ENCODE data around the gene KRT77.

DNA sequence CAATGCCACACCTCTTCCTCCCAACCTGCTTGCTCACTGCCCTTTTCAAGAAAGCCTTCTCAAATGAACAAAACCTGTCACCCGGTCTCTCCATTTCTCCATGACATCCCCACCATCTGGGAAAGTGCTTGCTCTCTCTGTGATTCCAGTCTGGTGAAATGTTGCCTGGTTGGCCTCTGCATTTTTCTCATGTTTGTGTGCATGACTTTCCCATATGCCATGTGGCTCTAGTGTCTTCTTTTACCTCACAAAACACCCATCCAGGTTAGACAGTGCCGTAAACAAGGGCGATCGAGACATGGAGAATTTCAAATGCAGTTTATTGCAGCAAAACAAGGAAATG, 28.9 kb downstream of the KRT77 start:
- no peak for TF ChIP-seq POLR2A (IDR thresholded peaks at IDR 0.05)
- TF ChIP-seq, protein P1, sequence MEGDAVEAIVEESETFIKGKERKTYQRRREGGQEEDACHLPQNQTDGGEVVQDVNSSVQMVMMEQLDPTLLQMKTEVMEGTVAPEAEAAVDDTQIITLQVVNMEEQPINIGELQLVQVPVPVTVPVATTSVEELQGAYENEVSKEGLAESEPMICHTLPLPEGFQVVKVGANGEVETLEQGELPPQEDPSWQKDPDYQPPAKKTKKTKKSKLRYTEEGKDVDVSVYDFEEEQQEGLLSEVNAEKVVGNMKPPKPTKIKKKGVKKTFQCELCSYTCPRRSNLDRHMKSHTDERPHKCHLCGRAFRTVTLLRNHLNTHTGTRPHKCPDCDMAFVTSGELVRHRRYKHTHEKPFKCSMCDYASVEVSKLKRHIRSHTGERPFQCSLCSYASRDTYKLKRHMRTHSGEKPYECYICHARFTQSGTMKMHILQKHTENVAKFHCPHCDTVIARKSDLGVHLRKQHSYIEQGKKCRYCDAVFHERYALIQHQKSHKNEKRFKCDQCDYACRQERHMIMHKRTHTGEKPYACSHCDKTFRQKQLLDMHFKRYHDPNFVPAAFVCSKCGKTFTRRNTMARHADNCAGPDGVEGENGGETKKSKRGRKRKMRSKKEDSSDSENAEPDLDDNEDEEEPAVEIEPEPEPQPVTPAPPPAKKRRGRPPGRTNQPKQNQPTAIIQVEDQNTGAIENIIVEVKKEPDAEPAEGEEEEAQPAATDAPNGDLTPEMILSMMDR (IDR thresholded peaks at IDR 0.05) = no peak
- no peak for TF ChIP-seq POLR2AphosphoS5 (IDR thresholded peaks at IDR 0.05)
